RWPE1 (cell line): ENCODE results near the gene ACSF3.
"Not testable (repeated sequence)": the region's sequence is repeated elsewhere in the genome, so short reads cannot be mapped to it uniquely, and the experiment has no call there.

ENCODE experiments used
- CTCF ChIA-PET: fragments of 350-600 bp; sonication (Branson Sonifier 250); formaldehyde crosslinking; extraction: SDS; loops from one replicate; lab custom pipeline; 2021; lab: Yijun Ruan, JAX
- POLR2A ChIA-PET: fragments of 400-600 bp; formaldehyde crosslinking; extraction: SDS; loops from one replicate; lab custom pipeline; 2020; ENCODE audit warnings: antibody characterized with exemption; ENCODE audit not compliant: low non-redundant PET; lab: Yijun Ruan, JAX
- DNase-seq: peaks from one replicate; pipeline ENCODE4 v3.0.0; 2012; ENCODE audit warnings: low spot score
- H3K27ac ChIP-seq: fragments of 450-650 bp; 2 replicates; pipeline ENCODE4 v1.5.1; 2017
- CTCF ChIP-seq: fragments of 450-650 bp; conservative IDR thresholded peaks from 2 replicates; pipeline ENCODE4 v1.5.1; 2017; ENCODE audit warnings: low read depth, mild to moderate bottlenecking

The ACSF3 gene

GRCh38 chr16:89071686-89072547 is 21.7 kb upstream of the ACSF3 start:
- CTCF ChIA-PET, result interaction anchor here (0.6 to 0.7 kb wide), 2 partner anchors 10 to 252 kb away, joined by 3 read pairs; no protein-coding TSS in a partner anchor
- no peak for TF ChIP-seq CTCF
- POLR2A ChIA-PET, result no interaction called here
- no peak for DNase-seq
- H3K27ac ChIP-seq, result no peak overlapping the region

GRCh38 chr16:89072548-89073130 is 21.0 kb upstream of the ACSF3 start:
- POLR2A ChIA-PET, result no interaction called here
- TF ChIP-seq CTCF, result no peak
- H3K27ac ChIP-seq, result no peak overlapping the region
- CTCF ChIA-PET, result interaction anchor here (0.6 to 0.7 kb wide), 2 partner anchors 10 to 253 kb away, joined by 3 read pairs; no protein-coding TSS in a partner anchor
- DNase-seq, result no peak

GRCh38 chr16:89073346-89074071 is 20.1 kb upstream of the ACSF3 start:
- no peak for DNase-seq
- no peak overlapping the region for H3K27ac ChIP-seq
- POLR2A ChIA-PET, result no interaction called here
- no peak for TF ChIP-seq CTCF
- CTCF ChIA-PET, result no interaction called here

GRCh38 chr16:89074072-89074674 is 19.5 kb upstream of the ACSF3 start:
- CTCF ChIA-PET, H3K27ac ChIP-seq, POLR2A ChIA-PET, DNase-seq: not testable (repeated sequence)

- ChIA-PET POLR2A (no interaction called here), CTCF (no interaction called here)
- no peak overlapping the region for H3K27ac ChIP-seq
- no peak for TF ChIP-seq CTCF
- no peak for DNase-seq
Observed at GRCh38 chr16:89074803-89075688, 18.6 kb upstream of the ACSF3 start.

GRCh38 chr16:89076159-89076558 is 17.5 kb upstream of the ACSF3 start:
- H3K27ac ChIP-seq, result no peak overlapping the region
- ChIA-PET CTCF (interaction anchor here (0.6 kb wide), 1 partner anchor 76 kb away, joined by 4 read pairs; no protein-coding TSS in a partner anchor), POLR2A (no interaction called here)
- no peak for TF ChIP-seq CTCF
- DNase-seq, result no peak
